Activated T-cell treated with anti-CD3 and anti-CD28 coated beads, Interleukin-2, amount 50 U/mL, for 72 hours (primary cell): ENCODE results near the gene SOCS1. TPM values are rescaled to one million over a fixed set of nuclear protein-coding genes. Genes with fewer than 3 reads are reported as not detected.

Source experiments
- total RNA-seq, 2 donors: library from RNA; stranded (reverse); gene quantifications; one replicate each; pipeline ENCODE4 v1.2.3, GENCODE V29; 2022

Gene SOCS1
- total RNA-seq, 2 donors from 2014 or later: 93.7 to 126 TPM

Other genes starting within 250 kb of the SOCS1 start
- gene TNP2, start 13.1 kb upstream of the SOCS1 start, total RNA-seq: not detected
- not detected for gene PRM3, start 17.4 kb upstream of the SOCS1 start, total RNA-seq
- gene PRM2, start 20.3 kb upstream of the SOCS1 start, total RNA-seq: not detected
- gene PRM1, start 25.1 kb upstream of the SOCS1 start, total RNA-seq: not detected
- gene RMI2, start 89.3 kb upstream of the SOCS1 start, total RNA-seq: 100 to 1,000 TPM; 105 to 119 TPM